Medulla oblongata (tissue), 1 donor: ENCODE measurements around the gene NUS1.
"Not testable (repeated sequence)": the region's sequence is repeated elsewhere in the genome, so short reads cannot be mapped to it uniquely, and the experiment has no call there.

Experiments
- DNase-seq: peaks from one replicate; pipeline ENCODE4 v3.0.0-alpha.2; 2015; ENCODE audit errors: extremely low spot score

The NUS1 gene

GRCh38 chr6:117711369-117711768, 36.1 kb downstream of the NUS1 start:
- no peak for DNase-seq

- DNase-seq, result no peak
Measured at GRCh38 chr6:117718895-117719294, 43.6 kb downstream of the NUS1 start.

GRCh38 chr6:117721520-117721919, 46.3 kb downstream of the NUS1 start:
- DNase-seq, result not testable (repeated sequence)

DNA sequence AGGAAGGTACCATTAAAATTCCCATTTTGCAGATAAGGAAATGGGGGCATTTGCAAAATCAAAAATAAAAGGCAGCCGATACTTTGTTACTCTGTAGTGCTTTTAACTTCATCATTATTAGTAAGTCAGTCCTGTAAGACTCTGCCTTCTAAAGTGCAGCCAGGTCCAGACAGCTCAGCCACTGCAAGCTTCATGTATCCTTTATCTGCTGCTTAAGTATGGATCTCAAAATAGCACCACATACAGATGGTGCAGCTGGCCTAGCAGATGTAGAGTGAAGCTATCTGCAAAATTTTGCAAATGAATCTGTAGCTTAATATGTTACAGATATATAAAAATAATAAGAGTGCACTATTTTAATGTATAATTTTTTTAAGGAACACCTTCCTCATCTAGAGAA, 53.4 kb downstream of the NUS1 start:
- no peak for DNase-seq

DNA sequence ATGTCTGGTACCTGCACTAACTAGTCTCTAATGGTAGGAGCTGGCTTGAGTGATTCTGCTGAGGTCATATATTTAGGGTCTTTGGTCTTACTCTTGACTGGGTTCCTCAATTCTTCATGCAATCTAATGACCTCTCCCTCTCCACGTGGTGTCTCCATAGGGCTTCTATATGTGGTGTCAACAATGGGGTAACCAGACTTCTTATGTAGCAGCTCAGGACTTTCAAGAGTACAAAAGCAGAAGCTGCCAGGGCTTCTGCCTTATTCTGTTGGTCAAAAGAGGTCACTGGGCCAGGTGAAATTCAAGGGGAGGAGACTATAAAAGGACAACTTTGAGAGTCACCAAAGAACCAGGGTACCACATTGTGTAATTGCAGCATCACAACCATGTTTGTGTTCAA, 54.3 kb downstream of the NUS1 start:
- DNase-seq, result no peak

DNA sequence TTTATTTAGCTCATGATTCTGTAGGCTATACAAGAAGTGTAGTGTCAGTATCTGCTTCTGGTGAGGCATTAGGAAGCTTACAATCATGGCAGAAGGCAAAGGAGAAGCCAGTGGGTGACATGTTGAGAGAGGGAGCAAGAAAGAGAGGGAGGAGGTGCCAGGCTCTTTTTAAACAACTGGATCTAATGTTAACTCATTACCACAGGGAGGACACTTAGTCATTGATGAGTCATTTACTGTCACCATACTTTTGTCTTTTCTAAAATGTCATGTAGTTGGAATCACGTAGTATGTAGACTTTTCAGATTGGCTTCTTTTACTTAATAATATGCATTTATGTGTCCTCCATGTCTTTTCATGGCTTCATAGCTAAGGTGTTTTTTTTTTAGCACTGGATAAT, 58.1 kb downstream of the NUS1 start:
- no peak for DNase-seq

DNA sequence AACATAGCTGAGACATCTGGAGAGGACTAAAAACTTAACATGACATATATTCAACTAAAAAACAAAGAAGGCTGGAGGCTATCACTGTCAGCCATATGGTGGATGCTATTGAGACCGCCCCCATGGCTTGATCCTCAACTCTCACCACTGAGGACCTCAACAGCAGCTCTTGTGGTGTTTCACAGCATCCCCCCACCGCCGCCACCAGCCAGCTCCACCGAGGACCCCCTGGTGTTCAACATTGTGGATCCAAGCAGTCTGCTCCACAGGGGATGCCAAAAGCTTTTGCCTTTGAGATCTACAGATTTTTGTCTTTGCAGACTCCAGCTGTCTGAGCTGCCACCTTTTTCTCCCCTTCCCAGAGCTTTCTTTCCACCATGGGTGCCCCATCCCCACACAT, 64.6 kb downstream of the NUS1 start:
- no peak for DNase-seq

- DNase-seq, result no peak
Measured at GRCh38 chr6:117740605-117741004, 65.3 kb downstream of the NUS1 start.

- not testable (repeated sequence) for DNase-seq
Measured at GRCh38 chr6:117750675-117751074, 75.4 kb downstream of the NUS1 start.
